GM10266 (cell line): ENCODE data around the gene TRA2A.

Source experiments
- DNase-seq: peaks from one replicate; pipeline ENCODE4 v3.0.0; 2012; ENCODE audit errors: extremely low spot score
- TF ChIP-seq, protein P1 (sequence below): IDR thresholded peaks from 2 replicates; pipeline ENCODE4 v1.5.1; 2012; ENCODE audit warnings: mild to moderate bottlenecking, low read depth; ENCODE audit not compliant: control insufficient read depth, insufficient read depth; ENCODE audit errors: missing control alignments

TRA2A gene

DNA sequence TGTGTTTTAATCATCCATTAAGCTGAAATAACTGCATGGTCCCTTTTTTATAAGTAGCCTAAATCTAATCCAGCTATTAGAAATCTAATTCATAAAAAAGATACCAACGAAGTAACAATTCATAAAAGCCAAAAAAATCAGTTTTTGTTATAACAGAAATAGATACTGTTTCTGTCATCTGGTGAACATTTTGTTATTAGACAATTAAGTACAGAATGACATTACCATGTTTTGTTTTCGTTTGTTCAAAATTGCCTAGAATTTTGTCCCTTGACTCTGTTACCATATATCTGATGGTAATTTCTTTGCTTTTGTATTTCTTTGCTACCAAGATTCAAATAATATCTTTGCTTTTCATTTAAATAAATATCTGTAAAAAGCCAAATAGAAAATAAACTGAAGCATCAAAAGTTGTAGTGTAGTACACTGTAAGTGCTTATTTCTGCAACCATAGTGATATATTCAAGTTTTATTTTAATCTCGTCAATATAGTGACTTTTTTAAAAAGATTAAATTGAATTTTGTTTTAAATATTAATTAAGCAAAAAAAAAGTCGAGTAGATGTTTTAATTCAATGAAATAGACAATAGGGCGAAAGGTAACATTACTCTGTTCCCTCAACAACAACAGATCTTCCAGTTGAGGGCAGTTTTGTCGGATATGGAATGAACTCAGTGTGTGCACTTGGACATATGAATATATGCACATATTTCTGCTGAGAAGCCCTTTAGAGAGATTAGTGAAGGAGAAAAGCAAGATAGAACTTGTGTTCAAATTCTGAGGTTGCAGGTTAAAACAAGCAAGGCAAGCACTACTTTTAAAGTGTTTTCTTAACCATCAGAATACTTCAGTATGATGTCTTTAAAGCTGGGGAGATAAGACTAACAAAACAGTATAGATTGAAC, 53.6 kb downstream of the TRA2A start:
- TF ChIP-seq, protein P1, sequence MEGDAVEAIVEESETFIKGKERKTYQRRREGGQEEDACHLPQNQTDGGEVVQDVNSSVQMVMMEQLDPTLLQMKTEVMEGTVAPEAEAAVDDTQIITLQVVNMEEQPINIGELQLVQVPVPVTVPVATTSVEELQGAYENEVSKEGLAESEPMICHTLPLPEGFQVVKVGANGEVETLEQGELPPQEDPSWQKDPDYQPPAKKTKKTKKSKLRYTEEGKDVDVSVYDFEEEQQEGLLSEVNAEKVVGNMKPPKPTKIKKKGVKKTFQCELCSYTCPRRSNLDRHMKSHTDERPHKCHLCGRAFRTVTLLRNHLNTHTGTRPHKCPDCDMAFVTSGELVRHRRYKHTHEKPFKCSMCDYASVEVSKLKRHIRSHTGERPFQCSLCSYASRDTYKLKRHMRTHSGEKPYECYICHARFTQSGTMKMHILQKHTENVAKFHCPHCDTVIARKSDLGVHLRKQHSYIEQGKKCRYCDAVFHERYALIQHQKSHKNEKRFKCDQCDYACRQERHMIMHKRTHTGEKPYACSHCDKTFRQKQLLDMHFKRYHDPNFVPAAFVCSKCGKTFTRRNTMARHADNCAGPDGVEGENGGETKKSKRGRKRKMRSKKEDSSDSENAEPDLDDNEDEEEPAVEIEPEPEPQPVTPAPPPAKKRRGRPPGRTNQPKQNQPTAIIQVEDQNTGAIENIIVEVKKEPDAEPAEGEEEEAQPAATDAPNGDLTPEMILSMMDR: no peak
- DNase-seq: no peak

DNA sequence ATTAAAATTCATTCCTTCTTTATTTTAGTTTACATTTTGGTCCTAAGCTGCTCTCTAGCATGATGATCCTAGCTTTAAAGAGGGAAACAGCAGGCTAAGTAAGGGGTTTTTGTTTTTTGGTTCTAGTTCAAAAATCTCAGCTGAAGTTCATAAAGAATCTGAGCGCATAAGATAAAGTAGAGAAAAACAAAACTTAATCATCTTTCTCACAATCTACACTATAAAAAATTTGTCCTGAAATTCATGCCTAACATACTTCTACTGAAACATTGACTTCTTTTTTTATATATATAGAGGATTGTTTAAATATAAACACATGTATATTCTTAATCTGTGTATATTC, 54.7 kb downstream of the TRA2A start:
- DNase-seq: no peak
- TF ChIP-seq, protein P1: no peak

DNA sequence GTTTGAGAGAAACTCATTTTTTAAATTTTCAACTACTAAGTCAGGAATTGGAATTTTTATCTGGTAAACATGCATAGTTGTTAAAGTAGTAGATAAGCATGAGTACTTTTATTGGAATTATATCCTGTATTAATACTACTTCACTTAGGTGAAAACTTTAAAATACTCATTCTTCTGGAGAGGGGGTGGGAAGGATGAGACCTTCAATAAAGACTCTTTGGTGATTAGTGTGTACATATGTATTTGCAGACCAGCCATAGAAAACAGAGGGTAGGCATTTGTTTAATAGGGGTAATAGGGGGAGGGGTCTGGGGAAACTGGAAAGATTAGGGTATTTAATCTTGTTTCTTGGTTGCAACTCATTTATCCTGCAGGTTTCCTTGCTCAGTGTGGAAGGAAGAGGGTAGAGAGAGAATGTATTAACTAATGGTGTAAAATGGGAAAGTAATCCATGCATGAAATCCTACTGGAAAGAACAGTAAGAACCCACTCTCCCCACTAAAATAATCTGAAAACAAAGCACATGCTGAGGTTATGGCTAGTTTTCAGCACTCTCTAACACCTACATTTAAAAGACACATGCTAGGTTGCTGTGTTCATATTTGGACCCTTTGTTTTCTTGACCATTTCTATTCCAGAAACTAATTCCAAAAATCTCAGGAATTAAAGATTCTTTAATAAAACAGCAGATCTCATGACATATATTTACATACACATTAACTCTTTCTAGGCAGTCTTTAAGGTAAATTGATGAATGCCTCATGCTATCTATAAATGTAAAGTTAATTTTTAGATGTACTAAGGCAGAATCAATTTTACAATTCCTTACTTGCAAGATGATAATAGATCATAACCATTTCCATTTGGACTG, 55.3 kb downstream of the TRA2A start:
- TF ChIP-seq, protein P1: no peak
- no peak for DNase-seq

DNA sequence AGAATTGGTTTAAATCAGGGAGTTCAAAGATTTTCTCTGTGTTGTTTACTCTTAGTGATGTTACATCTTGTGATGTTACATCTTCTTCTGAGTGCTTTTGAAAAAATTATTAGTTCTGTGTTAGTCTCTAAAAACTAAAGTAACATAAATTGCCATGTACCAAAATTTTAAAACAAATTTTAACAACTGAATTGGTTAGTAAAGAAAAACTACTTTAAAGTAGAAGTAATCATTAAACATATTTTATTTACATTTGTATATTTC, 56.3 kb downstream of the TRA2A start:
- TF ChIP-seq, protein P1: no peak

DNA sequence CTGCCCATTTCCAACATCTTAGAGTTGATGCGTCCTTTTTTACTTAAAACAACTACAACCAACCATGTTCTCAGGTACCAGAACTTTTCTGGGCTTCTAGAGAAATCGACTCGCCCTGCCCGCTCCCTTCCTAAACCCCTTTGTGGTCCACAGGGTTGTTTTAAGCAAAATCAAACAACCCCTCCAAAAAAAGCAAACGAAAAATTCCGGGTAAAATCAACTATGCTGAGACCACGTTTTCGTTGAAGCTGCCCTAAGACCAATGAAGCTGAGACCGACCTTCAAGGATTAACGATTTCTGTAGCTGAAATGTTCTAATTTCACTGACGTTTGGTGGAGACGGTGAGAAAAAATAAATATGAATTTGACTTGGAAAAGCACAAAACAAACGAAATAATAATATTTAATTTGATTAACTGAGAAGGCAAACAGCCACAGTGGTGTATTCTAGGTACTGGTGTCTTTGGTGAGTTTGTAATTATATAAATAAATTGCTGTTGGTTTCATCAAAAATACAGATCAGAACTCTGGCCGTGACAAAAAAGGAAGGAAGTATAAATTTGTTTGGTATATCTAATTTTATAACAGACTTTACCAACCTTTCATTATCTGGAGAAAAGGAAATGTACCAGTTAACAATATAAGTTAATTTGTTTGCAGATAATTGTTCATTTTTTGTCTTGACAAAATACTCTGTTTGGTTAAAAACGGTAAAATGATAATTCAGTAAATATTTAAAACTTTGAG, 56.8 kb downstream of the TRA2A start:
- DNase-seq: no peak
- TF ChIP-seq, protein P1: no peak

More for the DNA sequence above, 56.3 kb downstream of the TRA2A start:
- DNase-seq: no peak

DNA sequence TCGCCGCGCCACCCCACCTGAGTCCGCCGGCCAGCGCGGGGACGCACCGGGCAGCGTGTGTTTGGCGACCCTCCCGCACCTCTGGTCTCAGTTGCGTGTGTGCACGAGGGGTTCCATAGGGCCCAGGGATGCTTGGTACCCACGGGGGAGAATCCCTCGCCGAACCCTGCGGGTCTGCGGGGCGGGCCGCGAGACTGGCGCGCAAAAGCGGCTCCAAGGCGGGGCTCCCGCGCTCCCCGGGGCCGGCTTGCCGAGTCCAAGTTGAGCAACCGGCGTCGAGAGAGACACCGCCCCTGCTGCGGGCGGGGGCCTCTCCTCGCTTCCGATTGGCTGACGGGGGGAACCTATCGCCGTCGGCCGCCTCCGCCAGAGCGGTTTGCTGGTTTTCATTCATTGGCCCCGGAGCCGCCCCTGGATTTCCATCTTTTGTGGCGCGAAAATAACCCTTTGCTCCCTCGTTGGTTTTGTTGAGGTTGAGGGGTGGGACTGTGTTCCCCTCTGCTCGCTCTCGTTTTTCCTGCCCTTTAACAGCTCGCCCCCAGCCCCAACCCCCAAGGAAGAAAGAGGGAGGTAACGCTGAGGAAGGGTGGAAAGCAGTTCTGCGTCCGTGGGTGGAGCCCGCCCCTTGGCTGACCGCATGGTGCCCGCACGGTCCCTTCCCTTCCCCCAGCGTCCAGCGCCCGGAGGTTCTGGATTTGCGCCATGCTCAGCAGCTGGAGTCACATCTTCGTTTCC, 57.5 kb downstream of the TRA2A start:
- TF ChIP-seq, protein P1: no peak
- peak; percentile 96 for DNase-seq

DNA sequence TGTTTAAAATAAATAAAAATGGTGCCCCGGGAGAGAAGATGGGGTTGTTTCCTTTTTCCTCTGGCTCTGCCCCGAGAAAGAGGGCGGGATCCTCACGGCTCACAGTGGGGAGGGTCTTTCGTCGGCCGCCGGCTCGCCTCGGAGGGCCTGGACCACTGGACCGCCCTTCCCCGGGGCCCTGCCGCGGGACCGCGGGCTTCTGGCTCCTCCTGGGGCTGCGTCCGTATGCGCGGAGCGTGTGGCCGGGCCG, 58.0 kb downstream of the TRA2A start:
- no peak for DNase-seq
- TF ChIP-seq, protein P1: no peak
